ENCODE measurements around the gene OAT.

DNA sequence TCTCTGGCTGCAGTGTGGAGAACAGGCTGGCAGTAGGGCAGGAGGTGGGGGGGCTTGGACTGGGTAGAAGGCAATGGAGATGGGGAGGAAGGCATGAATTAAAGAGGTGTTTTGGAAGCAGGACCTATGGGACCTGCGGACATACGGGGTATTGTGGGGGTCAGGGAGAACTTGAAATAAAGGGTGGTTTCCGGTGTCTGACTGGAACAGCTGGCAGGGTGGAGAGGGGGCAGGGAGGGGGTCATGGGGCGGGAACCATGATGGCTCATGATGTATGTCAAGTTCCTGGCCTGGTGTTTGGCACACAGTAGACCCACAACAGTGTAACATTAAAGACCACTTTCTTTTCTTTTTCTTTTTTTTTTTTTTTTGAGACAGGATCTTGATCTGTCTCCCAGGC, 48.4 kb upstream of the OAT start:
- no peak for TF ChIP-seq POLR2A (IDR thresholded peaks at IDR 0.05)
- TF ChIP-seq, protein P1, sequence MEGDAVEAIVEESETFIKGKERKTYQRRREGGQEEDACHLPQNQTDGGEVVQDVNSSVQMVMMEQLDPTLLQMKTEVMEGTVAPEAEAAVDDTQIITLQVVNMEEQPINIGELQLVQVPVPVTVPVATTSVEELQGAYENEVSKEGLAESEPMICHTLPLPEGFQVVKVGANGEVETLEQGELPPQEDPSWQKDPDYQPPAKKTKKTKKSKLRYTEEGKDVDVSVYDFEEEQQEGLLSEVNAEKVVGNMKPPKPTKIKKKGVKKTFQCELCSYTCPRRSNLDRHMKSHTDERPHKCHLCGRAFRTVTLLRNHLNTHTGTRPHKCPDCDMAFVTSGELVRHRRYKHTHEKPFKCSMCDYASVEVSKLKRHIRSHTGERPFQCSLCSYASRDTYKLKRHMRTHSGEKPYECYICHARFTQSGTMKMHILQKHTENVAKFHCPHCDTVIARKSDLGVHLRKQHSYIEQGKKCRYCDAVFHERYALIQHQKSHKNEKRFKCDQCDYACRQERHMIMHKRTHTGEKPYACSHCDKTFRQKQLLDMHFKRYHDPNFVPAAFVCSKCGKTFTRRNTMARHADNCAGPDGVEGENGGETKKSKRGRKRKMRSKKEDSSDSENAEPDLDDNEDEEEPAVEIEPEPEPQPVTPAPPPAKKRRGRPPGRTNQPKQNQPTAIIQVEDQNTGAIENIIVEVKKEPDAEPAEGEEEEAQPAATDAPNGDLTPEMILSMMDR (IDR thresholded peaks at IDR 0.05): no peak
